Tibial nerve (tissue), 4 donors: Measurements from ENCODE around the gene ROCK2. TPM values are rescaled to one million over a fixed set of nuclear protein-coding genes. Genes with fewer than 3 reads are reported as not detected.

Source experiments
- DNase-seq, 2 donors: peaks; one replicate each; pipeline ENCODE4 v3.0.0-alpha.2; 2019; ENCODE audit warnings: low spot score in 2 of 2
- H3K27ac ChIP-seq, 4 donors: fragments of 200-600 bp; sonication (generic) in 3 of 4; one replicate each; pipeline ENCODE4 v1.5.1; 2017 to 2019; ENCODE audit warnings: mild to moderate bottlenecking in 1 of 4
- H3K27me3 ChIP-seq, 2 donors: fragments of 200-600 bp; sonication (generic) in 1 of 2; one replicate each; pipeline versions ENCODE4 v1.5.1 to v1.6.0; 2017 to 2019
- H3K36me3 ChIP-seq, 3 donors: fragments of 200-600 bp; sonication (generic); one replicate each; pipeline ENCODE4 v1.5.1; 2018 to 2019
- H3K4me1 ChIP-seq, 4 donors: fragments of 200-600 bp; sonication (generic) in 3 of 4; one replicate each; pipeline ENCODE4 v1.5.1; 2017 to 2019
- H3K4me3 ChIP-seq, 4 donors: fragments of 200-600 bp; sonication (generic) in 3 of 4; one replicate each; pipeline ENCODE4 v1.5.1; 2017 to 2019; ENCODE audit warnings: mild to moderate bottlenecking in 1 of 4, moderate library complexity in 1 of 4
- H3K9me3 ChIP-seq, 4 donors: fragments of 200-600 bp; sonication (generic) in 3 of 4; one replicate each; pipeline ENCODE4 v1.5.1; 2017 to 2019
- CTCF ChIP-seq, 5 experiments: fragments of 200-600 bp in 3 of 5; fragments of 450-650 bp in 2 of 5; sonication (generic) in 3 of 5; IDR thresholded peaks; one replicate each; pipeline ENCODE4 v1.5.1; 2016 to 2019; ENCODE audit warnings: antibody characterized with exemption in 5 of 5, mild to moderate bottlenecking in 3 of 5, moderate library complexity in 2 of 5
- EP300 ChIP-seq, 2 donors: sonication (generic); formaldehyde crosslinking; IDR thresholded peaks; one replicate each; pipeline ENCODE4 v1.6.1; 2017; ENCODE audit warnings: antibody characterized with exemption in 2 of 2, mild to moderate bottlenecking in 1 of 2
- POLR2A ChIP-seq, 2 donors: fragments of 450-650 bp; IDR thresholded peaks; one replicate each; pipeline ENCODE4 v1.6.1; 2017; ENCODE audit warnings: antibody characterized with exemption in 2 of 2, mild to moderate bottlenecking in 2 of 2, moderate library complexity in 2 of 2
- WGBS, 2 donors: methylation state at CpG; one replicate each; pipeline ENCODE4 v1.1.5; 2018; 5-methylcytosine and 5-hydroxymethylcytosine counted together
- total RNA-seq, 4 donors: library from RNA; depleted of rRNA; stranded (reverse); fragments of >200 nt; gene quantifications; one replicate each; pipeline ENCODE4 v1.1.0, GENCODE V29; 2016

The ROCK2 gene
- total RNA-seq, 4 donors from 2014 or later = 56.4 to 81.6 (median 60.7) TPM

- DNase-seq = no peak
- Histone ChIP-seq H3K4me1 (peaks cover 0 to 17% (median 4%) of the 10 kb centered on the region in 4 donors), H3K27me3 (no peaks in the 10 kb centered on the region), H3K9me3 (no peaks in the 10 kb centered on the region), H3K27ac (no peak overlapping the region), H3K4me3 (no peak overlapping the region), H3K36me3 (no peaks in the 10 kb centered on the region)
- no peak for TF ChIP-seq POLR2A (IDR thresholded peaks at IDR 0.05)
- TF ChIP-seq EP300 (IDR thresholded peaks at IDR 0.05) = no peak
- no peak for TF ChIP-seq CTCF (IDR thresholded peaks at IDR 0.05)
- WGBS, 2 donors = 77 to 83% methylated on average over 3 of the region's 3 CpGs
These were observed 51.8 kb downstream of the ROCK2 start for GRCh38 chr2:11292464-11293255.

GRCh38 chr2:11290713-11291112 lies 53.7 kb downstream of the ROCK2 start:
- DNase-seq = no peak
- peaks cover 0 to 6% (median 0%) of the 10 kb centered on the region in 3 donors for H3K36me3 ChIP-seq
- H3K27ac ChIP-seq = no peak overlapping the region
- H3K4me1 ChIP-seq = peaks cover 0 to 20% (median 4%) of the 10 kb centered on the region in 4 donors
- H3K27me3 ChIP-seq = no peaks in the 10 kb centered on the region
- WGBS, 2 donors = 87 to 89% methylated on average over 4 of the region's 4 CpGs
- no peak overlapping the region for H3K4me3 ChIP-seq
- H3K9me3 ChIP-seq = no peaks in the 10 kb centered on the region
- TF ChIP-seq EP300 (IDR thresholded peaks at IDR 0.05) (no peak), POLR2A (IDR thresholded peaks at IDR 0.05) (no peak), CTCF (IDR thresholded peaks at IDR 0.05) (no peak)

- Histone ChIP-seq H3K36me3 (peaks cover 0 to 12% (median 0%) of the 10 kb centered on the region in 3 donors), H3K4me1 (peaks cover 0 to 20% (median 4%) of the 10 kb centered on the region in 4 donors), H3K27ac (no peak overlapping the region), H3K4me3 (no peak overlapping the region), H3K27me3 (no peaks in the 10 kb centered on the region), H3K9me3 (no peaks in the 10 kb centered on the region)
- 72 to 73% methylated on average over 3 of the region's 3 CpGs for WGBS, 2 donors
- TF ChIP-seq POLR2A (IDR thresholded peaks at IDR 0.05) = no peak
- no peak for TF ChIP-seq EP300 (IDR thresholded peaks at IDR 0.05)
- TF ChIP-seq CTCF (IDR thresholded peaks at IDR 0.05) = no peak
- DNase-seq = no peak
These were observed 54.2 kb downstream of the ROCK2 start for GRCh38 chr2:11290211-11290610.

- 68 to 76% methylated on average over 3 of the region's 3 CpGs for WGBS, 2 donors
- Histone ChIP-seq H3K27ac (no peak overlapping the region), H3K9me3 (peaks cover 0 to 8% (median 0%) of the 10 kb centered on the region in 4 donors), H3K27me3 (no peaks in the 10 kb centered on the region), H3K4me1 (peaks cover 0 to 20% (median 4%) of the 10 kb centered on the region in 4 donors), H3K4me3 (no peak overlapping the region), H3K36me3 (peaks cover 0 to 29% (median 6%) of the 10 kb centered on the region in 3 donors)
- DNase-seq = no peak
- TF ChIP-seq POLR2A (IDR thresholded peaks at IDR 0.05) (no peak), EP300 (IDR thresholded peaks at IDR 0.05) (no peak), CTCF (IDR thresholded peaks at IDR 0.05) (no peak)
These were observed 56.0 kb downstream of the ROCK2 start for GRCh38 chr2:11288431-11288830.

GRCh38 chr2:11286749-11287148 lies 57.7 kb downstream of the ROCK2 start:
- peaks cover 0 to 42% (median 6%) of the 10 kb centered on the region in 3 donors for H3K36me3 ChIP-seq
- H3K27ac ChIP-seq = no peak overlapping the region
- H3K9me3 ChIP-seq = peaks cover 0 to 9% (median 0%) of the 10 kb centered on the region in 4 donors
- H3K27me3 ChIP-seq = no peaks in the 10 kb centered on the region
- no peak for TF ChIP-seq CTCF (IDR thresholded peaks at IDR 0.05)
- no peak for TF ChIP-seq POLR2A (IDR thresholded peaks at IDR 0.05)
- no peak for TF ChIP-seq EP300 (IDR thresholded peaks at IDR 0.05)
- no peak for DNase-seq
- 78 to 80% methylated on average over 1 of the region's 1 CpG for WGBS, 2 donors
- peaks cover 0 to 15% (median 4%) of the 10 kb centered on the region in 4 donors for H3K4me1 ChIP-seq
- H3K4me3 ChIP-seq = no peak overlapping the region
